Activated T-cell treated with anti-CD3 and anti-CD28 coated beads for 48 hours (primary cell): ENCODE results near the gene PI4K2A.

Experiments
- DNase-seq: peaks from one replicate; pipeline ENCODE4 v3.0.0-alpha.2; 2020; ENCODE audit warnings: low read depth

The PI4K2A gene

DNA sequence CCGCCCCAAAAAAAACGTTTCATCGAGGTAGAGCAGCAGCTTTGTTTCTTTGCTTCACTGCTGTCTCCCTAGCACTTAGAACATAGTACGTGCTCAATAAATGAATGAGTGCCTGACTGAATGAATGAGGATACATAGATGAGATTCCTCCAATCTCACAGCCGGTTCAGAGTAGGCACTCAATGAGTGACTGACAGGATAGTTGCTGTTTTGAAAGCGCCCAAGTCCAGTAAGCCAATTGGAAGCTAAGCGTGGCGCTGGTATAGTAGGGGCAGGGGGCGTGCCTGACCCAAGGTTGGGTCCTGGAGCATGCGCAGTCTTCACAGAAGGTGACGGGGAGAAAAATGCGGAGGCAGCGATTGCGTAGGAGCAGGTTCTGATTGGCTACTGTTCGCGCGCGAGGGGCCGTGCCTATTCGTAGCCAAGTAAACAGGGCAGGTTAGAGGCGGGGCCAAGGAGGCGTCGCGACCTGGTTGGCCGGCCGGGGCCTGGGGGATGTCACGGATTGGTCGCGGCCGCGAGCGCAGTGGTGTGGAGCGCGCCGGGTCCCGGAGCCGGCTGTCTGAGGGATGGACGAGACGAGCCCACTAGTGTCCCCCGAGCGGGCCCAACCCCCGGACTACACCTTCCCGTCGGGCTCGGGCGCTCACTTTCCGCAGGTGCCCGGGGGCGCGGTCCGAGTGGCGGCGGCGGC lies at the start of gene PI4K2A:
Gene PI4K2A (plus strand): TSS at position 498 of the 694 bp plus-strand sequence. CDS start 72 bp downstream, at position 570.
- DNase-seq: peak; percentile 97

DNA sequence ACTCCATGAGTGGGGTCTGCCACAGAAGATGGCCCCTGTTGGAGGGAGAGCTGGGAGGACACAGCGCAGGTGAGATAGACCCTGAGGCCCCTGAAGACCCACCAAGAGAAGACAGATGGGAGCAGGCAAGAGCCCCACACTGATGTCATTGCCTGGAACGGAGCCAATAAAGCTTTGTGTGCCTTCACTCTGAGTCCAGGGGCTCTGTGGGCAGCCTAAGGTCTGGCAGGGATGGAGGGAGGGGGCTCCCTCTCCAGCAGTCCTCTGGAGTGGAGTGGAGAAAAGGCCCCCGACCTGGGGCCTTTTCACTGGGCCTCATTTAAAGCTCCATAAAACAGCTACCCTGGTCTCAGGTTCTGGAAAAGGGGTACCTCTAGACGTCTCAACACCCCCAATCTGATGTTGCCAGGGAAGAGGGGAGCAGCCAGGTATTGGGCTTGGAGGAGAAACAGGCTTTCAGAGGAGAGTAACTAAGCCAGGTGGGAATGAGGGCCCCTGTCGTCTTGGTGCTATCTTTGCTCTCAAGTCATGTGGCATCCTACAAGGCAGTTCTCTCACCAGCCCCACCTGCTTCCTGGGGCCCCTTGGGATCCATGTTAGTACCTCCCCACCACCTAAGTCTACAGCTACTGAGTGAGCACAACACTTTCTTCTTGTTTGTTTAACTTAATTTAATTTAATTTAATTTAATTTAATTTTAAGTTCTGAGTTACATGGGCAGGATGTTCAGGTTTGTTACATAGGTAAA lies 49.5 kb upstream of the PI4K2A start:
- no peak for DNase-seq

DNA sequence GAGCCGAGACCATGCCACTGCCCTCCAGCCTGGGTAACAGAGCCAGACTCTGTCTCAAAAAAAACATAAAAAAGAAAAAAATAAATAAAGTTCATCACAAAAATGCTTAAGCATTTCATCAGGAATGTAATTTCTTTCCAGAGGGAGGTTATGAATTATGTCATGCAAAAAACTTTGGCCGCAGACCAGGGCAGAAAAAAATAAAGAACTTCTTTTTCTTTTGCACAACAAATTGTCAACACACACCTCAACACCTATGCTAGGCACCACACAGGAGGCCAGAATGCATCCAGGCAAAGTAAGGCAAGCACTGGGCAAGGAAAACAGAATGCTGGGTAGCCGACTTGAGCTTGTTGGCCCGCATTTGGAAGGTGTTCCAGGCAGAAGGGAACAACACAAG lies 47.0 kb upstream of the PI4K2A start:
- no peak for DNase-seq

DNA sequence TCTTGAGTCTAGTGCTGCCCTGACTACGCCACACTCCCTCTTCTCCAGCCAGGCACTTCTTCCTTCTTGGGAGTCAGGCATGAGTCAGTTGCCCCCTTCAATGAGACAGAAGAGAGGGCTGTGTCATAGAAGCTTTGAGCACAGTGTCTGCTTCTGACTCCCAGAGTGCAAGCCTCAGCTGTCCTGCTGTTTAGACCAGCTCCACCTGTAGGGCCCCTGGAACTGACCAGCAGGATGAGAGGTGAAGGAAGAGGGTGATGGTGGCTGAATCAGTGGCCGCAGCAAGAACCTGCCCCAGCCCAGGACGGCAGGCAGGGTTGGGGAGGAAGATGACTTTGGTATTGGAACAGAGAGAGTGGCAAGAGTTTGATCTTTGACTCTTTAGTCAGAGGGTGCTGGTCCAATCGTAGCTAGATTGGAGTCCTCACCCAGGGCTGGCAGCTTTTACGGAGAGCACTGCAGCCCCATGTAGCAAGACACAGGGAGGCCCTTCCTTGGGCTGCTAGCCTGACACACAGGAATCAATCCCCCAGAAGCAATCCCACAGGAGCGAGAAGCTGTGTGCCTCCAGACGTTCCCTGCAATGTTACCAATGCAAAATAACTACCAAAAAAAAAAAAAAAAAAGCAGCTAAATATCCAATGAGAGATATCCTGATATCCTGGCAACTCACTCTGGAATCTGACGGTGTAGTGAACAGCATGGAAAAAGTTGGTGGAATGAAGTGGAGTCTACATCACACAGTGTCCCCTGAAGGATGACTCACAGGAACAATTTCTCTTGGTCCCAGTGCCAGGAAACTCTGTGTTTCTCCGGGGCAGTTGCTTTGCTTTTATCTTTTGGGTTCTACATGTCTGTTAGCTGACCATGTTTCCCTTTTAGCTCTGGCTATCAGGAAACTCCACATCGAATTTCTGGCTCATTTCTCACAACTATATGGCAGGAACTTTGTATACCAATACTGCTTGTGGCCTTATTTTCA lies 44.1 kb upstream of the PI4K2A start:
- DNase-seq: no peak

DNA sequence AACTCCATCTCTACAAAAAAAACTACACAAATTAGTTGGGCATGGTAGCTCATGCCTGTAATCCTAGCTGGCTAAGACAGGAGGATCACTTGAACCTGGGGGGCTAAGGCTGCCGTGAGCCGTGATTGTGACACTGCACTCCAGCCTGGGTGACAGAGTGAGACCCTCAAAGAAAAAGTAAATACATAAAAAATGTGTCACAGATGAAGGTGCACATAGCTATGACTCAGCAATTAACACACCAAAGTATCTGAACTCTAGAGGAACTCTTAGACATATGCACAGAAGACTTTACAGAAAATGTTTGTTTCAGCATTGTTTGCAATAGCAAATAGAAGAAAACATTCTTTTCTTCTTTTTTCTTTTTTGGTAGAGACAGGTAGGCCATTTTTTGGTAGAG lies 42.7 kb upstream of the PI4K2A start:
- DNase-seq: no peak

DNA sequence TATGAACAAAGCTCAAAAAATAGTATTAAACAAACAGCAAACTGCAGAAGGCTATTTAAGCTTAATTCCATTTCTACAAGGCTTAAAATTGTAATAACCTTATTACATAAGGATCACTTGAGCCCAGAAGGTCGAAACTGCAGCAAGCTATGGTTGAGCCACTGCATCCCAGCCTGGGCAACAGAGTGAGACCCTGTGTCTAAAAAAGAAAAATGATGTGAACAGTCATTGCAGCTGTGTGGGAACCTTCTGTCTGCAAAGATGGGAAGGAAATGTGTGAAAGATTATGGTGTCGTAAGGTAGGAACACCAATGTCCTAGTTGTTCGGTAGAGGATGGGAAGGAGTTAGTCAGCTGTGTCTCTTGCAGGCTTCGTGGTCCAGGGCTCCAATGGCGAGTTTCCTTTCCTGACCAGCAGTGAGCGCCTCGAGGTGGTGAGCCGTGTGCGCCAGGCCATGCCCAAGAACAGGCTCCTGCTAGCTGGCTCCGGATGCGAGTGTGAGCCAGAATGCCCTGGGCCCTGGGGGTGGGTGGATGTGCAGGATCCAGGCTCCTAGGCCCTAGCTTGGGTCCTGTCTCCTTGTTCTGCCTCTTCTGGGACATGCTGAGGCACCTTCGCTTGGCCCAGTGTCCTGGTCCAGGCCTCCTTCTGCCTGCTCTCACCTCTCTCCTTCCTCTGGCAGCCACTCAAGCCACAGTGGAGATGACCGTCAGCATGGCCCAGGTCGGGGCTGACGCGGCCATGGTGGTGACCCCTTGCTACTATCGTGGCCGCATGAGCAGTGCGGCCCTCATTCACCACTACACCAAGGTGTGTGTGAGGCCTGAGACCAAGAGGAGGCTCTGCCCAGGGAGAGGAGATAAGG lies 41.8 kb upstream of the PI4K2A start:
- DNase-seq: no peak

DNA sequence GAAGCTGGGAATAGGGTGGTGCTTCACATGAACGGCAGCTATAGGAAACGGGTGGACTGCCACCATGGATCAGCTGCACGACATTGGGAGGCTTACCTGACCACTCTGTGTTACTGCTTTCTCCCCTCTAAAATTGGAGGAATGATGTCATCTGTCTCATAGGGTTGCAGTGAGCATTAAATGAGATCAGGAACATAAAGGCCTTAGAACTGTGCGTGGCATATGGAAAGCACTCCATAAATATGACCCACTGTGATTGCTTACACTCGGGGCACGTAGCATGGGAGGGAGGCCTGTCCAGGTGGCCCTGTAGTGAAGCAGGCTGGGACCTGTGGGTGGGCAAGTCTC lies 41.2 kb upstream of the PI4K2A start:
- no peak for DNase-seq

DNA sequence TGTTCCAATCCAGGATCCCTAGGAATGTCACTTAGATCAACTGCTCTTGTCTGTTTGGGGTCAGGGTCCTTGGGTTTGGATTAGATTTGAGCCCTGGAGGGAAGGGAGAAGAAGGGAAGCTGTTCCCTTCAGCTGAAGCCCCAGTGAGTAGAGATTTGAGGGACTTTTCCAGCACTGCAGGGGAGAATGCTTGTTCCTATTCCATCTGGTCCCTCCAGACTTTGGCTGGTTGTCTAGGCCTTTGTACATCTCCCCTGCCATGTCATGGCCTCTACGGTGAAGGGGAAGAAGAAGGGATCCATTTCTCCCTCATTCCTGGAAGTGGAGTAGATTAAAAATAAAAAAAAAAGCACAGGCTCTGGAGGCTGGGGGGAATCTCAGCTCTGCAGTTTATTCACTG lies 39.9 kb upstream of the PI4K2A start:
- no peak for DNase-seq

DNA sequence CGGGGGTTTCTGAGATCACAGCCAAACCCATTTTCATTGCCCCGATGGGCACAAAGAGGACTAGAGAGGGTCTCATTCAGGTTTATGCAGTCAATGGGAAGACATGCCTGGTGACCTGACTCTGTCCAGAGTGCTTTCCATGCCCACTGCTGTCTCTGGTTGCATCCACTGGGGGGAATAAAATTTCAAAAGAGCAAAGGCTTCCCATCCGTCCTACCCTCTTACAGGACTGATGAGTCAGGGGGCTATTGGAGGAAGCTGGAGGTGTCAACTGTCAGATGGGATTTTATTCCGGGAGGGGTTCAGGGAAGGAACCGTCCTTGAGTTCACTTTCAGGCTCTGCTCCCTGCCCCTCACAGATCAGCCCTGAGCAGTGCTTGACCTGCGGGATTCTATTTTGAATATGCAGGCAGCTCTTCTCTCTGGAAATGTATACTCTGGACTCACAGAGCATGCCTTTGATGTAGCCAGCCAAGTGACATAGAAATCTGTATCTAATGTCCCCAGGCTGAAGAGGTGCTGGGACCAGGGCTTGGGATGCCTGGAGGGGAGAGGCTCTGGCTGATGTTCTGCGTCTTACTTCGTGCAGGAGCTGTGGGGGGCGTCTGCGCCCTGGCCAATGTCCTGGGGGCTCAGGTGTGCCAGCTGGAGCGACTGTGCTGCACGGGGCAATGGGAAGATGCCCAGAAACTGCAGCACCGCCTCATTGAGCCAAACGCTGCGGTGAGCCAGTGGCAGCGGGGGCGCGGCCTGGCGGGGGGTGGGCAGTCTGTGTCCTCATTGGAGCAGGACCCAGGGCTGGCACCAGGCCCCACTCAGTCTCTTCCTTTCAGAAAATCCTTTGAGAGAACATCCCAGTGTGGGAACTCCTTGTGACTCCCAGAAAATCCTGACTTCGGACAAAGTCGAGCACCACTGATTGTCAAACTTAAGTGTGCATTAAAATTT lies 38.9 kb upstream of the PI4K2A start:
- no peak for DNase-seq

DNA sequence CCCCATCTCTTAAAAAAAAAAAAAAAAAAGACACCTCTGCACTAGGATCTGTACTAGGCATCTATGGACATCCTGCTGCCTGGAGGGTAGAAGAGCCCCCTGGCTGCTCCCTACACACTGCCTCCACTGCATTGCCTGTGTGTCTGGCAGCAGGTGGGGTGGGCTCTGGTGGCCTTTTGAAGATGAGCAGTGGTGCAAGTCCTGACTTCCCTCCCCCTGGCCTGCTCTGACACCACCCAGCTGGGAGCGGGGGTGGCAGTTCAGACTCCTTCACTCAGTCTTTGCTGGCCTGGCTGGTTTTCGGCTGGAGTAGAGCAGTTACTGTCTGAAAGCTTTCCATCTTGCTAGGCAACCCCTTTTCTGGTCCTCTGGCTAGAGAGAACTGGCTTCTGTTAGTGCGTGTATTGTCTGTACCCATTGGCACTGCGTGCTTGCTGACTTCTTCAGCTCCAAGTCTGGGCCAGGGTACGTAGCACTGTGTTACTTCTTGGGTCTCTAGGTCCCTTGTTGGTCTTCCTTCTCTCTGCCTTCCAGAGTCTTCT lies 33.3 kb upstream of the PI4K2A start:
- DNase-seq: no peak

DNA sequence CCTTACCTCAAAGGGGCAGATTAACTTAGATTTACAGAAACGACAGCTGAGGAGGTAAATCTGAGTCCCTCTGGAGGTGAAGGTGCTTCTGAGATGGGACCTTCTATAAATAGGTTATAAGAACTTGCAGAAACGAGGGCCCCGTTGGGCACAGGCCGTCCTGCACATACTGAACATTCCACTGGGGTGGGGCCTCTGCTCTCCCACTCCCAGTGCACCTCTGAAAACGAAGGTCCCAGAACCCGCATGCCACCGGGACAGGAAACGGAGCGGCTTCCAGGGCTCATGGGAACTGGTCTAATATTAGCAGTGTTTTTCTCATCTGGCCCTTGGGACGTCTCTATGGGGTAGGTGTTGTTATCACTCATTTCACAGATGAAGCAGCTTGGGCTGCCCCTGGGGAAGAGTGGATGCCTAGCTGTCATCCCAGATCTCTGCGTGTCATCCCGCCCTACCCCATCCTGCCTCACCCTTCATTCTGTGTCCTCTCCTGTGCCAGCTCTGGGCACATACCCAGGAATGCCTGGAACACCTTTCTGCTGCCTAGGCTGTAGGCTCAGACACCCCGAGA lies 31.4 kb upstream of the PI4K2A start:
- no peak for DNase-seq

DNA sequence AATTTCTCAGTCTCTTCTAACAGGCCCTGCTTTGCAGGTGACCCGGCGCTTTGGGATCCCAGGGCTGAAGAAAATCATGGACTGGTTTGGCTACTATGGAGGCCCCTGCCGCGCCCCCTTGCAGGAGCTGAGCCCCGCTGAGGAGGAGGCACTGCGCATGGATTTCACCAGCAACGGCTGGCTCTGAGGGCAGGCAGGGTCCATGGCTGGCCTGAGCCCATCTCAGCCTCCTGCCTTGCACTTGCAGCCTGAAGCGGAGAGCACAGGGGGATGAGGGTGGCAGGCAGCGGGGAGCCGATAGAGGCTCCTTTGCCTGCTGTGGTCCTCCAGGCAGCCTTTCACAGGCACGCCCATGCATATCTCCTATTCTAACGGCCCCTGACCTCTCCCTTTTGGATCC lies 29.0 kb upstream of the PI4K2A start:
- DNase-seq: no peak

DNA sequence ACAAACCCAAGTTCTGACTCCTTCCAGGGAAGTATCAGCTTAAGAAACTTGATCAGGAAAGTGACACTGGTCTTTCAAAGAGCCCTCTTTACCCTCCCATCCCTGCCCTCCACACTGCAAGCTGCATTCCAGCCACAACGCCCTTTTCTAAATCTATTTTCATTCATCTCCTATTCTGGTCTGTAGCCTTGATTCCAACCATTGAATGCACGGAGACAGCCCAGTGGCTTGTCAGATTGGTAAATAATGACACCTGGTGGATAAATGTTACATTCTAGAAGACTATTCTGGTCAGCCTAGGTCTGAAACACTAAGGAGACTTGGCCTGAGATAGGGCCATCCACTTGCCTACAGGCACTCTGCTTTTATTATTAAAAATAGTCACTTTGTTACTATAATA lies 28.1 kb upstream of the PI4K2A start:
- no peak for DNase-seq

DNA sequence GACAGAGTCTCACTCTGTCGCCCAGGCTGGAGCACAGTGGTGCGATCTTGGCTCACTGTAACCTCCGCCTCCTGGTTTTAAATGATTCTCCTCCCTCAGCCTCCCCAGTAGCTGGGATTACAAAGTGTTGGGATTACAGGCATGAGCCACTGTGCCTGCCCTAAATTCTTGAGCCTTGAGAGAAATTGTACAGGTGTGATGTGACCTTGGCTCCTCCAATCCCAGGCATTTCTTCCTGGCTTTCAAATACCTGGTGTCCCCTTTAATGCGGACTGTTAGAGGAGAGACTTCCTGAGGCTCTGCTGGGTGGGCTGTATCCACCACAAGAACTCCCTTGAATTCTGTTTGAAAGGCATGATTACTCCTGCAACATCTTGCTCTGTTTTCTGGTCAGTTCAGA lies 22.2 kb upstream of the PI4K2A start:
- DNase-seq: no peak

DNA sequence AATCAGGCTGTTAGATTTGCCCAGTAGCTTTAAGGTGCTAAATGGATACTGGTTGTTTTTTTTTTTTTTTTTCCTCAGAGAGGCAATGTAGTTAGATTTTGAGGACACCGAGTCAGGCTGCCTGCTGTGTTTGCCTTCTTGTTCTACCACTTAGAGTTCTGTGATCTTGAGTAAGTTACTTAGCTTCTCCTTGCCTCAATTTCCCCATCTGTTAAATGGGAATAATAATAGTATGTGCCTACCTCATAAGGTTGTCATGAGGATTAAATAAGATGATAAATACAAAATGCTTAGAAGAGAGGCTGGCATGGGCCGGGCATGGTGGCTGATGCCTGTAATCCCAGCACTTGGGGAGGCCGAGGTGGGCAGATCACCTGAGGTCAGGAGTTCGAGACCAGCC lies 21.7 kb upstream of the PI4K2A start:
- no peak for DNase-seq

DNA sequence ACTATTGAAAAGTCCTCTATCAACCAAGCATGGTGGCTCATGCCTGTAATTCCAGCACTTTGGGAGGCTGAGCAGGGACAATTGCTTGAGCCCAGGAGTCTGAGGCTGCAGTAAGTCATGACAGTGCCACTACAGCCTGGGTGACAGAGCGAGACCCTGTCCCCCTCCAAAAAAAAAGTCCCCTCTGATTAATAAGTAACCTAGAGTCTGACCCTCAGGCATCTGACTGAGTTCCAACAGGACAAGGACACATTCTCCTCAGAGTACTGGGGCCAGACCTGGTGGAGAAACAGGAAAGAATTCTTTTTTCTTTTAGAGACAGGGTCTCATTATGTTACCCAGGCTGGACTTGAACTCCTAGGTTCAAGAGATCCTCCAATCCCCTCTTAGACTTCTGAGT lies 17.2 kb upstream of the PI4K2A start:
- no peak for DNase-seq

DNA sequence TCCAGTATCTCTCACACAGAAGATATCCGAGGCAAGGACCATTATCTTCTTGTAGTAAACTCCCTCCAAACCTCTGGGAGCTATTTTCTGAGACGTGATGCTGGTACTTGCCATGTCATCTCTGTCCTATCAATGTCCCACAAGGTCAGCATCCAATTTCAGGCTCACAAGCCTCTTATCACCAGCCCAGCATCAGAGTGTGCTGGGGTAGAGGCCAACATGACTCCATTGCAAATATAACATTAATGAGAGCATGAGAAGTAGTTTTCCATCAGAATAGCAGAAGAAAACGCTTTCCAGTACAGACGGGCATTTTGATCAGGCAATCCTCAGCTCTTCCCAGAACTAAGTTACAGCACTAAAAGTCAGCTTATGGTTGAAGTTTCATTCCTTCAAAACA lies 12.7 kb upstream of the PI4K2A start:
- DNase-seq: no peak

DNA sequence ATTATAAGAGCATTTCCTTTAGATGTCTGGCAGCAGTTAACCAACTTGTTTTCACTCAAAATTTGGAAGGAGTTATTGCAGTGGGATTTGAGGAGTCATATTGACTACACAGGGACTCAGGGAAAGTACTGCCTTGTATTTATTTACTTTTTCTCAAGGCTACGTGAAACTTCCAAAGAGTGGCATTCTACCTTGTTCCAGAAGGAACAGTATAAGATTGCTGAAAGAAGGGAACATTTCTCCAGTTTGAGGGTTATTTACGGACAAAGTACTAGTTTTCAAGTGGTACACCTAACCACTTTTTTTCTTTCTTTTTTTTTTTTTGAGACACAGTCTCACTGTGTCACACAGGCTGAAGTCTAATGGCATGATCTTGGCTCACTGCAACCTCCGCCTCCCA lies 12.2 kb upstream of the PI4K2A start:
- no peak for DNase-seq

DNA sequence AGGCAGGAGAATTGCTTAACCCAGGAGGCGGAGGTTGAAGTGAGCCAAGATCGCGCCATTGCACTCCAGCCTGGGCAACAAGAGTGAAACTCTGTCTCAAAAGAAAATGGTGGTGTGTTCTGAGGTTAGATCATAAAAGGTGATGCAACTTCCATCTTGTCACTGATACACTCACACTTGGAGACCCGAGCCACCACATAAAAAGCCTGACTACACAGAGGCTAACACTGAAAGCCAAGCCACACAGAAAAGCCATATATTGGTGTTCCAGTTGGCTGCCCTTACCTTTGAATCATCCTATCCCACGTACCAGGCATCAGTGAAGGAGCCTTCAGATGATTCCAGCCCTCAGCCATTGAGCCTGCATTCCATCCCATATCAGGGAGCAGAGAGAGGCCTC lies 11.2 kb upstream of the PI4K2A start:
- DNase-seq: no peak

DNA sequence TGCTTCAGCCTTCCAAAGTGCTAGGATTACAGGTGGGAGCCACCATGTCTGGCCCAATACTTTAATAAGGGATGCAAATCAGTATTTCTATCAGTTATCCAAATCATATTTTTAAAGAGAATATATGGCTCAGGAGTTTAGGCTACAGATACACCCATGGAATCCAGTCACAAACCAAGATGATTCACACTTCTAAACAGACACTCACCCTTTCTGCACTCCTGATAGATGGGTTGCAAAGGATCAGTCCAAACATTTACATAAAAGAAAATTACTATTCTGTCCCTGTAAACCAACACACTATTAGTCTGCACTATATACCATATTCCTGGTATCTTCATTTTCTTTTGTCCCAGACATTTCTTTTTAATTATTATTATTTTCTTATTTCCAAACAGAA lies 9.4 kb upstream of the PI4K2A start:
- DNase-seq: no peak
